ENCODE data around the gene PDZD8. TPM values are rescaled to one million over a fixed set of nuclear protein-coding genes. Genes with fewer than 3 reads are reported as not detected.

The PDZD8 gene
- total RNA-seq, 1 donor from 2014 or later, result 31.3 TPM

- Mint-ChIP-seq H3K9me3 (ENCODE audit: unreplicated experiment) (no peaks in the 10 kb centered on the region), H3K27me3 (ENCODE audit: low read depth, unreplicated experiment) (no peaks in the 10 kb centered on the region), H3K4me1 (ENCODE audit: low read depth, unreplicated experiment) (peaks cover 37% of the 10 kb centered on the region), H3K36me3 (ENCODE audit: low read depth, unreplicated experiment) (peaks cover 1% of the 10 kb centered on the region), H3K27ac (ENCODE audit: unreplicated experiment) (no peak overlapping the region), H3K4me3 (ENCODE audit: unreplicated experiment) (no peak overlapping the region)
- Histone ChIP-seq H3K9ac (ENCODE audit: low read length) (no peak overlapping the region), H3K79me2 (ENCODE audit: insufficient read depth, low read length) (peaks cover 93% of the 10 kb centered on the region), H3K4me1 (ENCODE audit: insufficient read depth, low read length) (peaks cover 47% of the 10 kb centered on the region), H3K27ac (ENCODE audit: low read depth, low read length) (peak overlapping the region; percentile 8), H3K36me3 (ENCODE audit: insufficient read depth, low read length) (no peaks in the 10 kb centered on the region), H4K20me1 (ENCODE audit: insufficient read depth, low read length) (peaks cover 53% of the 10 kb centered on the region), H3K4me3 (ENCODE audit: insufficient read depth, low read depth, low read length) (no peak overlapping the region), H2AFZ (ENCODE audit: low read depth, low read length) (no peak overlapping the region), H3K9me3 (ENCODE audit: insufficient read depth, low read depth, low read length) (no peaks in the 10 kb centered on the region), H3K27me3 (ENCODE audit: insufficient read depth, low read length) (no peaks in the 10 kb centered on the region), H3K4me2 (ENCODE audit: low read length) (peak overlapping the region; percentile 48)
- no peak for FAIRE-seq
- no peak for TF ChIP-seq CTCF (IDR thresholded peaks at IDR 0.05; ENCODE audit: insufficient read depth, low read depth, low read length)
- no peak for TF ChIP-seq EZH2 (IDR thresholded peaks at IDR 0.05; ENCODE audit: insufficient read depth, low read length)
- peak; percentile 37 for DNase-seq (ENCODE audit: low read depth)
Measured at GRCh38 chr10:117360016-117360415, 15.2 kb downstream of the PDZD8 start.

GRCh38 chr10:117355072-117355471 is 20.2 kb downstream of the PDZD8 start:
- no peaks in the 10 kb centered on the region for H3K27me3 Mint-ChIP-seq (ENCODE audit: low read depth, unreplicated experiment)
- no peaks in the 10 kb centered on the region for H3K27me3 ChIP-seq (ENCODE audit: insufficient read depth, low read length)
- no peak for FAIRE-seq

More at GRCh38 chr10:117355072-117355471, 20.2 kb downstream of the PDZD8 start:
- H3K36me3 ChIP-seq (ENCODE audit: insufficient read depth, low read length), result no peaks in the 10 kb centered on the region
- H3K4me2 ChIP-seq (ENCODE audit: low read length), result no peak overlapping the region
- peaks cover 11% of the 10 kb centered on the region for H3K4me1 Mint-ChIP-seq (ENCODE audit: low read depth, unreplicated experiment)
- H3K36me3 Mint-ChIP-seq (ENCODE audit: low read depth, unreplicated experiment), result peaks cover 1% of the 10 kb centered on the region
- H3K4me3 Mint-ChIP-seq (ENCODE audit: unreplicated experiment), result no peak overlapping the region
- no peak for TF ChIP-seq CTCF (IDR thresholded peaks at IDR 0.05; ENCODE audit: insufficient read depth, low read depth, low read length)
- no peak for TF ChIP-seq EZH2 (IDR thresholded peaks at IDR 0.05; ENCODE audit: insufficient read depth, low read length)
- H2AFZ ChIP-seq (ENCODE audit: low read depth, low read length), result no peak overlapping the region
- H3K4me1 ChIP-seq (ENCODE audit: insufficient read depth, low read length), result peaks cover 6% of the 10 kb centered on the region
- H3K27ac Mint-ChIP-seq (ENCODE audit: unreplicated experiment), result no peak overlapping the region
- no peaks in the 10 kb centered on the region for H3K9me3 Mint-ChIP-seq (ENCODE audit: unreplicated experiment)
- no peak overlapping the region for H3K9ac ChIP-seq (ENCODE audit: low read length)
- H3K79me2 ChIP-seq (ENCODE audit: insufficient read depth, low read length), result peaks cover 95% of the 10 kb centered on the region
- H3K4me3 ChIP-seq (ENCODE audit: insufficient read depth, low read depth, low read length), result no peak overlapping the region
- DNase-seq (ENCODE audit: low read depth), result no peak
- peaks cover 70% of the 10 kb centered on the region for H4K20me1 ChIP-seq (ENCODE audit: insufficient read depth, low read length)
- H3K27ac ChIP-seq (ENCODE audit: low read depth, low read length), result no peak overlapping the region
- no peaks in the 10 kb centered on the region for H3K9me3 ChIP-seq (ENCODE audit: insufficient read depth, low read depth, low read length)
